HPDE6-E6E7 (cell line): ENCODE measurements around the gene TNS3.

Source experiments
- DNase-seq: peaks from one replicate; pipeline ENCODE4 v3.0.0; 2011; ENCODE audit warnings: missing footprints; ENCODE audit errors: extremely low spot score

Gene TNS3

DNA sequence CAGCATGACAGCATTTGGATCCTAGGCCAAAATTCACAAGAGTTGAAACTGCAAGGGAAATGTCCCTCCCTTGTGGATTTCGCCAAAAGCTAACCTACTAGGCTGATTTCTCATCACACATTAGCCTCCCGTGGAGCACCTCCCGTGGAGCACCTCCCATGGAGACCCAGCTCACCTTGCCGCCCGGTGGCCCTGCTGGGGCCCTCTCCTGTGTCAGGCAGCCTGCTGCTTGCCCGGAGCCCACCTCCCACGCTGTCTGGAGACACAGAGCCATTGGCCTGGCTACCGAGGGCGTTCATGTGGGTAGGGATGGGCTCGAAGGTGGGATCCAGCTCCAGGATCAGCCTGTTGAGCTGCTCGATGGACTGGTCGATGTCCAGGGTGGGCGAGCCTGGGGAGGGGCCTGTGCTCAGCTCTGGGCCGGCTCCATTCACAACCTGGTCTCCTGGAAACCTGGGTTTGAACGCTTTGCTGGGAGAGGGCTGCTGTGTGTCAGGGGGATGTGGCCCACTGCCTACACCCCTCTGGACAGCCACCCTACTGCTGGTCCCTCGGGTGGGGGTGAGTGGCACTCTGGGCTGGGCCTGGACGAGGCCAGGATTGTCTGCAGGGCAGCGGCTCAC, 213.6 kb downstream of the TNS3 start:
- DNase-seq = no peak

GRCh38 chr7:47367369-47367768, 214.5 kb downstream of the TNS3 start:
- DNase-seq = no peak

GRCh38 chr7:47366960-47367359, 215.0 kb downstream of the TNS3 start:
- DNase-seq = no peak

DNA sequence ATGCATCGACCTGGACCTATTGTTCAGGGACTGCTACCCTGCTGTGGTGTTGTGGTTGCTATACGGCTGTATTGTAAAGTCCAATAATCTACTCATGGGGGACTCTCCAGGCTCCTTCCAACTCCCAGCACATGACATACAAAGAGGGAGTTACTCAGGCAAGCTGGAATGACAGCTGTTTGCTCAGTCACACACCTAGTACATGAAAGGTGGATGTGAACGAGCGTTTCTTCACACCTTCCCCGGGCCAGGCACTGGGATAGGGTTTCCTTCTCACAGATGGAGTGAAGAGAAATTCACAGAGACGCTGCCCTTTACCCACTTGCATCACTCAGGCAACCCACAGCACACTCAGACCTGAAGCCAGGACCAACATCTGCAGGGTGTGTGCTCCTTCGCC, 215.7 kb downstream of the TNS3 start:
- DNase-seq = no peak

DNA sequence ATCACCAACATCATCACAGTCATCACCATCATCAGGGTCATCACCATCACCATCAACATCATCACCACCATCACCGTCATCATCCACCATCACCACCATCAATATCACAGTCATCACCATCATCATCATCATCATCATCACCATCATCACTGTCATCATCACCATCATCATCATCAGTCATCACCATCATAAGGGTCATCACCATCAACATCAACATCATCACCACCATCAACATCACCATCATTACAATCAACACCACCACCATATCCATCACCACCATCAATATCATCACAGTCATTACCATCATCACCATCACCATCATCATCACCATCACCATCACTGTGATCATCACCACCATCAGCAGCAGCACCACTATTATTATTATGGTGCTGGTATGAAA, 218.9 kb downstream of the TNS3 start:
- DNase-seq = no peak

GRCh38 chr7:47361746-47362215, 220.1 kb downstream of the TNS3 start:
- DNase-seq = peak; percentile 94

- no peak for DNase-seq
These were observed 220.7 kb downstream of the TNS3 start for GRCh38 chr7:47361236-47361635.

- no peak for DNase-seq
These were observed 221.5 kb downstream of the TNS3 start for GRCh38 chr7:47360301-47360900.

DNA sequence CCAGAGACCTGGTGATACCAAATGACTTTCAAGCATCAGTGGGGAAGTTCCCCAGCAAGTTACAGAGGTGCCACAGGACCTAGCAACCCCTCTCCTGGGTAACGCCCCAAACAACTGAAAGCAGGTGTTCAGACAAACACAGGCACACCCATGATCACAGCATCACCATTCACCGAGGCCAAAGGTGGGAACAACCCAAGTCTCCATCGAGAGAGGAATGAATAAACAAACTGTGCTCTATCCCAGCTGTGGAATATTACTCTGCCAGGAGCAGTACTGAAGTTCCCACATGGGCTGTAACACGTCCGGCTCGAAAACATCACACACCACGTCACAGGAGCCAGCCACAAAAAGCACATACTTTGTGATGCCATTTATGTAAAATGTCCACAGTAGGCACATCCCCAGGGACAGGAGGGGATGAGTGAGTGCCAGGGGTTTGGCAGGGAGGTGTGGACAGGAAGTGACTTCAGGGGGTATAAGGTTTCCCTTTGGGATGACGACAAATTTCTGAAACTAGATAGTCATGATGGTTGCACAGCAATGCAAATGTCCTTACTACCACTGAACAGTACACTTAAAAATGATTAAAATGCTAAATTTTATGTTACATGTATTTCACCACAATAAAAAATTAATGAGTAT, 222.8 kb downstream of the TNS3 start:
- no peak for DNase-seq

DNA sequence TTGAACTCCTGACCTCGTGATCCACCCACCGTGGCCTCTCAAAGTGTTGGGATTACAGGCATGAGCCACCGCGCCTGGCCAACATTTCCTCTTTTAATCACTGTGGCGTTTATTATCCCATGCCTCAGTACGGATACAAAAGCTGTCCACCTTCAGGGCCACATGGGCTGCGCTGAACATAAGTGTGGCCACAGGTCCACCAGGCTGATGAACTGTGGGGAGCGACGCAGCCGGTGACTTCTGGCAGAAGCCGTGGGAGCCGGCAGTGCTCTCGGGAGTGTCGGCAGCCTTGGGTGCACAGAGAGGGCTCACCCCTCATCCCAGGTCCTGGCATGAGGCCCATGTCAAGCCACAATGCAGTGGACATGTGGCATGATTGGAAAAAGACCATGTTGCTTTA, 223.6 kb downstream of the TNS3 start:
- no peak for DNase-seq

- no peak for DNase-seq
These were observed 224.0 kb downstream of the TNS3 start for GRCh38 chr7:47357863-47358262.

- DNase-seq = no peak
These were observed 224.6 kb downstream of the TNS3 start for GRCh38 chr7:47357361-47357760.

DNA sequence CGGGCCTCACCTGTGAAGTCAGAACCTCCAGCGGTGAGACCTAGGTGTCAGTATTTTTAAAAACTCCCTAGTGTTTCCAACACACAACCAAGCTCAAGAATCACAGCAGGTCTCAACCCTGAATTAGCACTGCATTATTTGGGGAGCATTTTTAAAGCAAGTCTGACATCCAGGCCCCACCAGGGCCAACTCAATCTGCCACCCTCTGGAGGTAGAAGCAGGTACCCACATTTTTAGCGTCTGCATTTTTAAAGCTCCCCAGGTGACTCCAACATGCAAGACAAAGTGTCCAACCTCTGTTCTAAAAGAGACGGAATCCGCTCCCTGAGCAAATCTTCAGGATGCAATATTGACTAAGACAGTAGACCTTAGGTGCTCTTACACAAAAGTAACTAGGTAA, 225.7 kb downstream of the TNS3 start:
- DNase-seq = no peak

- no peak for DNase-seq
These were observed 226.2 kb downstream of the TNS3 start for GRCh38 chr7:47355684-47356083.

GRCh38 chr7:47354831-47355541, 226.9 kb downstream of the TNS3 start:
- DNase-seq = no peak

- no peak for DNase-seq
These were observed 227.8 kb downstream of the TNS3 start for GRCh38 chr7:47354071-47354470.

GRCh38 chr7:47352394-47352968, 229.4 kb downstream of the TNS3 start:
- no peak for DNase-seq

DNA sequence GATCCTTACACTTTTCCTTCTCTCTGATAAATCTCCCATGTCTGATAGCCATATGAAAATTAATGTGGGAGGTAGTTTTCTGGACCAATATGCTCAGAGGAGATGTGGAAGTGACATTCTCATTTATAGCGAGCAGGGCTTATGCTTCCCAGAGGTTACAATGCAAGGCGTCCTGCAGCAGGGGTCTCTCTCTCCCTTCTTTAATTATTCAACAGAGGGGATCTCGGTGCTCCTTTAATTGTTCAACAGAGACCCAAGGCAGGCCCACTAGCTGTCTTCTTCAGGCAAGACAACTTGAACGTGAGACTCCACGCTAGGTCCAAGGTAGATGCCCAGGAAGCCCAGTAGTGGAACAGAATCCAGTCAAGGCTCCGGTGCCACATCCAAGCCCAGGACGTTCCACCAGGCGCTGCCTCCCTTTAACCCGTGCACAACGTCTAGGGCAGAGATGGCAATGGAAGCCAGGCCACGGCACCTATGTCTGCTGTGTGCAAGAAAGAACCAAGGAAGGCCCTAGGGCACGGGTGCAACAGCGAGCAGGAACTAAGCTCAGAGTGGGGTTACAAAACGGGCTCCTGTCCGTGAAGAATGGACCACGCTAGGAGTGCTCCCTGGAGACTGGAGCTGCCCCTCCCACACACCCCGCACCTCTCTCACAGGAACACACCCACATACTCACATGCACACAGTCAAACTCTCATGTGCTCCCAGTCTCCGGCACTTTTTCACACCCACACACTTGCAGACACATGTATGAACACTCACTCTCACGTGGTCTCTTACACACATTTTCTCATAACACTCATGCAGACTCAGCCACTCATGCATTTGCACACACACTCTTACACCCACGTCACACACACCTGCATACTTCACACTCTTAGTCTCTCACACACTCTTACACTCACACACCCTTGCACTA, 230.4 kb downstream of the TNS3 start:
- no peak for DNase-seq

- no peak for DNase-seq
These were observed 231.5 kb downstream of the TNS3 start for GRCh38 chr7:47350425-47350824.

DNA sequence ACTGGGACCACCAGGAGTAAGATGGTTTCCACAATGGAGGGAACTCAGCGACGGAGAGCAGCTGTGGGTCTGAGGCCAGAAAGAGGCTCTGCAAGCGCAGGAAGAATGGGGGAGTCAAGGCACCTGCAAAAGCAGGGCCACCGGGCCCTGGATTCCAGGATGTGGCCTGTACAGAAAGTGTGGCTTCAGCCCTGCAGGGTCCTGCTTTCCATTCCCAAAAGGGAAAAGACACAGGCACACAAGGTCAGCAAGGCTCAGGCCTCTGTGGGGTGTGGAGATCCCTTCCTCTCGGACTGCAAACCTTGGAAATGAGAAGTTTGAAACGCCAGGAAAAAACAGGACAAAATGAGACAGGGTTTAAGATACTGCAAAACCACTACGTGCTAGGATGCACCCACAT, 232.5 kb downstream of the TNS3 start:
- DNase-seq = no peak

DNA sequence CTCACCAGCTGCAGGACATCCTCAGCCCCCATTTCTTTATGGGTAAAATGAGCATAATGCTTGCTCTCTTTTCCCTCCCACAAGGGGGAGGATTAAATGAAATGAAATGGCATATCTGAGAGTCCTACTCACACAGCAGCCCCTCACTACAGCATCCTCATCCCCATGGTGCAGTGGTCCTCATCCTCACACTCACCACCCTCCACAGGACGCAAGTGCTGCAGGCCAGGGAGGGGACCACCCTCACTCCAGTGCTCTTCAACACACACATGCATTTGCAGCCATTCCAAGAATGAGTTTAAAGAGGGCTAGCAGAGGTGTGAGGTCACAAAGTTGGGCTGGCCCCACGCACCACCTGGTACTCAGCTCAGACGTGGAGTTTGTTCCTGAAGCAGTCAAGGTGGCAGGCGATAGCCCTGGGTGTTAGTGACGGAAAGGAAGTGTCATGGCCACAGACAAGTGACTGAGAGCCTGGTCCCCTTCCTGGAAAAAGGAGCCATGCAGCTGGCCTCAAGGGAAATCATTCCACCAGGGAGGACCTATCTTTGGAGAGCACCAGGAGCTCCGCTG, 234.0 kb downstream of the TNS3 start:
- no peak for DNase-seq
